H1 (cell line): ENCODE measurements around the gene KCNQ1OT1. TPM values are rescaled to one million over a fixed set of nuclear protein-coding genes. Genes with fewer than 3 reads are reported as not detected.

ENCODE experiments used
- CBX5 ChIP-seq: fragments of 300-800, 300-1000 bp; sonication (generic); IDR thresholded peaks from 2 replicates; pipeline ENCODE4 v1.7.1; 2016; ENCODE audit warnings: antibody characterized with exemption, low read length, low read depth
- FOSL1 ChIP-seq: IDR thresholded peaks from 2 replicates; pipeline ENCODE4 v1.6.1; 2011; ENCODE audit warnings: mild to moderate bottlenecking, low read depth, low read length, moderate library complexity; ENCODE audit not compliant: insufficient read depth
- polyA plus RNA-seq, 7 experiments: library from polyadenylated mRNA; depleted of rRNA in 3 of 7; stranded (reverse) in 5 of 7; unstranded in 2 of 7; fragments of >200 nt in 5 of 7; fragments of 200-250 nt in 2 of 7; gene quantifications; 1 replicate in 5 of 7; 2 replicates in 1 of 7; 4 replicates in 1 of 7; pipeline versions ENCODE4 v1.2.1 to v1.2.3, GENCODE V29; 2011 to 2013; ENCODE audit warnings: missing spikeins in 2 of 7, mixed read lengths in 2 of 7
- total RNA-seq: library from RNA; stranded (reverse); fragmentation: NEBNext Ultra II Directional; extraction: Animal tissue kit (Norgen Biotek cat#: 25700); gene quantifications from 2 replicates; pipeline ENCODE4 v1.2.1, GENCODE V29; 2021

Gene KCNQ1OT1
- total and polyA plus RNA-seq, 2 of the 8 experiments (the other 6 are each of a cell fraction or from before 2014, with no cell fraction given): 0.21 to 1.2 TPM

DNA sequence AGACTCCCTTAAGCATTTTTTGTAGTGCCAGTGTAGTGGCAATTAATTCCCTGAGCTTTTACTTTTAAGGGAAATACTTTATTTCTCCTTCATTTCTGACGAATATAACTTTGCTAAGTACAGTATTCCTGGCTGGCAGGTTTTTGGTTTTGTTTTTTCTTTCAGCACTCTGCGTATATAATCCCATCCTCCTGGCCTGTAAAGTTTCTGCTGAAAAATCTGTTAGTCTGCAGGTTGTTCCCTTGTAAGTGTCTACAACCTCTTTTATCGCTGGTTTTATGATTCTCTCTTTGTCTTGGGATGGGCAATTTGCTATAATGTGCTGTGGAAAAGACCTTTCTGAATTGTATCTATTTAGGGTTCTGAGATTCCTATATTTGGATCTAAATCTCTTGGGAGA lies 56.0 kb downstream of the KCNQ1OT1 start (continued):
- TF ChIP-seq FOSL1 (no peak), CBX5 (no peak)
